ENCODE data around the gene IL17RD.

DNA sequence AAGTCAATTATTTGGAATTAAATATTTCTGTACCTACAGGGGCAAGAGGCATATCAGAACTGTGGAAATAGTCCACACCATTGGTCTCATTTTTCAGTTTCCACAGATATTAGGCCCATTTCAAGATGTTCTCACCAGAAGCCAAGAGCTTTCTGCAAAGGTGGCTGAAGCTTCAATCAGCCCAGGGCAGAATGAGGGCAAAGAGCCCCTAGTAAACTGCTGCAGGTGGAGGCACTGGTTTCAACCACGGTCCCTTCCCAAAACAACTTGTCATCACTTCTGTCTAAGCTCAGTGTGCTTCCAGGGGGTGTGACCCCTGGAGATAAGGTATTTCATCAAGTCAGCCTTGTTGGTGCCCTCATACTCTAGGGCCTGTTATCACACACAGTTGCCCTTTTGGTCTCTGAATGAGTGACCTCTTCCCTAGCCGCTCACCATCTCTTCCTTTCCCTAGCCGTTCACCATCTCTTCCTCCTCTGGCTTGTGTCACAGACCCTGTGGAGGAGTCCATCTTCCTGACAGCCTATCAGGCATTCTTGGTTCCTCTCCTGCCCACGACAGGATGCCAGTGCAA is 21.2 kb downstream of the IL17RD start:
- no peak for TF ChIP-seq GATA3 (IDR thresholded peaks at IDR 0.05; ENCODE audit: low read depth, low read length)
- no peak for TF ChIP-seq GATA2 (IDR thresholded peaks at IDR 0.05; ENCODE audit: low read depth, low read length)
